ENCODE measurements around the gene STAB2. TPM values are rescaled to one million over a fixed set of nuclear protein-coding genes. Genes with fewer than 3 reads are reported as not detected.

STAB2 gene
- total and polyA plus RNA-seq, 3 donors from 2014 or later = 1.7 to 15.8 (median 2.7) TPM

GRCh38 chr12:103556890-103557627, 30.0 kb upstream of the STAB2 start:
- Histone ChIP-seq H3K27me3 (no peaks in the 10 kb centered on the region), H3K27ac (peak overlapping the region; percentile 34 to 59), H3K9me3 (no peaks in the 10 kb centered on the region), H3K36me3 (ENCODE audit: low read depth, missing control alignments) (no peaks in the 10 kb centered on the region), H3K4me1 (no peaks in the 10 kb centered on the region), H3K4me3 (no peak overlapping the region)
- peak; percentile 72 for DNase-seq
- intact Hi-C loops (cut with DNase I; ENCODE audit: low total_unique reads) = no loop called here
- TF ChIP-seq CTCF (IDR thresholded peaks at IDR 0.05) (no peak), POLR2A (IDR thresholded peaks at IDR 0.05) (no peak)
- 49 to 53% methylated on average over 3 of the region's 3 CpGs for WGBS, 2 donors

GRCh38 chr12:103557628-103558010, 29.5 kb upstream of the STAB2 start:
- no peaks in the 10 kb centered on the region for H3K4me1 ChIP-seq
- WGBS, 2 donors = 72 to 80% methylated on average over 2 of the region's 2 CpGs
- DNase-seq = no peak
- no peaks in the 10 kb centered on the region for H3K9me3 ChIP-seq
- no peaks in the 10 kb centered on the region for H3K36me3 ChIP-seq (ENCODE audit: low read depth, missing control alignments)
- peak overlapping the region; percentile 7 to 59 for H3K27ac ChIP-seq
- no peak for TF ChIP-seq CTCF (IDR thresholded peaks at IDR 0.05)
- no peak for TF ChIP-seq POLR2A (IDR thresholded peaks at IDR 0.05)
- intact Hi-C loops (cut with DNase I; ENCODE audit: low total_unique reads) = no loop called here
- H3K4me3 ChIP-seq = no peak overlapping the region
- H3K27me3 ChIP-seq = no peaks in the 10 kb centered on the region

GRCh38 chr12:103558879-103559278, 28.2 kb upstream of the STAB2 start:
- Histone ChIP-seq H3K4me3 (no peak overlapping the region), H3K4me1 (no peaks in the 10 kb centered on the region), H3K27ac (no peak overlapping the region), H3K9me3 (no peaks in the 10 kb centered on the region), H3K27me3 (no peaks in the 10 kb centered on the region), H3K36me3 (ENCODE audit: low read depth, missing control alignments) (no peaks in the 10 kb centered on the region)
- TF ChIP-seq POLR2A (IDR thresholded peaks at IDR 0.05) (no peak), CTCF (IDR thresholded peaks at IDR 0.05) (no peak)
- intact Hi-C loops (cut with DNase I; ENCODE audit: low total_unique reads) = no loop called here
- 59 to 73% methylated on average over 1 of the region's 1 CpG for WGBS, 2 donors
- no peak for DNase-seq

DNA sequence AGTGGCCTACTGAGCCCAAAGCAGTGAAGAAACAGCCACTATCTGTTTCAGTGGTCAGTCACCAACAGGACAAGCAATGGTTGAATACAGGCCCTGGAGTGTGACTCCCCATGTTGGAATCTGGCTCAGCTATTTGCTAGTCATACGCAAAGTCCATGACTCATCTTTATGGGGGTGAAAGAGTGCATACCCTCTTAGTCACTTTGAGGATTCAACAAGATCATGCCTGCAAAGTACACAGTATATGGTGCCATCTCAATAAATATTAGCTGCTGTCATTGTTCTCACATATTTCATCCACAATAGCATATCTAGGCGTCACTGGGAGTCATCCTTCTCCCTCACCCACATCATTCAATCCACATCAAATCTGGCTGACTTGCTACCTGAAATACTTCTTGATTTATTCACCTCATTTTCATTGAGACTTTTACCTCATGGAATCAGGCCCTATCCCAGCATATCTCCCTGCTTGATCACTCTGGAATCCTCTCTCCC, 26.4 kb upstream of the STAB2 start:
- no peak for DNase-seq
- intact Hi-C loops (cut with DNase I; ENCODE audit: low total_unique reads) = no loop called here
- H3K4me3 ChIP-seq = no peak overlapping the region
- no peak overlapping the region for H3K27ac ChIP-seq
- H3K36me3 ChIP-seq (ENCODE audit: low read depth, missing control alignments) = no peaks in the 10 kb centered on the region
- WGBS, 2 donors = 88 to 91% methylated on average over 2 of the region's 2 CpGs
- no peaks in the 10 kb centered on the region for H3K4me1 ChIP-seq
- H3K9me3 ChIP-seq = no peaks in the 10 kb centered on the region
- H3K27me3 ChIP-seq = no peaks in the 10 kb centered on the region
- no peak for TF ChIP-seq CTCF (IDR thresholded peaks at IDR 0.05)
- no peak for TF ChIP-seq POLR2A (IDR thresholded peaks at IDR 0.05)

- Histone ChIP-seq H3K4me3 (no peak overlapping the region), H3K9me3 (no peaks in the 10 kb centered on the region), H3K4me1 (no peaks in the 10 kb centered on the region), H3K27ac (no peak overlapping the region), H3K36me3 (ENCODE audit: low read depth, missing control alignments) (no peaks in the 10 kb centered on the region), H3K27me3 (no peaks in the 10 kb centered on the region)
- WGBS, 2 donors = 87 to 88% methylated on average over 5 of the region's 5 CpGs
- intact Hi-C loops (cut with DNase I; ENCODE audit: low total_unique reads) = no loop called here
- no peak for DNase-seq
- no peak for TF ChIP-seq POLR2A (IDR thresholded peaks at IDR 0.05)
These were observed 25.9 kb upstream of the STAB2 start for GRCh38 chr12:103561174-103561573.
